Liver (tissue), 9 donors: Measurements from ENCODE around the gene ZXDC. TPM values are rescaled to one million over a fixed set of nuclear protein-coding genes. Genes with fewer than 3 reads are reported as not detected.

Experiments used
- DNase-seq: peaks from one replicate; pipeline ENCODE4 v3.0.0-alpha.2; 2017; ENCODE audit warnings: low spot score
- H3K27ac ChIP-seq, 2 donors: one replicate each; pipeline ENCODE4 v1.7.0; 2013; ENCODE audit warnings: inconsistent platforms in 2 of 2, low read length in 2 of 2, control low read depth in 1 of 2, low read depth in 1 of 2, mild to moderate bottlenecking in 1 of 2
- H3K27me3 ChIP-seq, 4 donors: one replicate each; pipeline versions ENCODE4 v1.6.1 to v1.7.0; 2013; ENCODE audit warnings: low read length in 3 of 4, inconsistent platforms in 1 of 4, mild to moderate bottlenecking in 1 of 4, moderate library complexity in 1 of 4; ENCODE audit not compliant: control insufficient read depth in 4 of 4, insufficient read depth in 4 of 4
- H3K36me3 ChIP-seq, 4 donors: one replicate each; pipeline versions ENCODE4 v1.6.1 to v1.7.0; 2013; ENCODE audit warnings: low read length in 3 of 4, mild to moderate bottlenecking in 3 of 4, low read depth in 1 of 4, moderate library complexity in 1 of 4; ENCODE audit not compliant: control insufficient read depth in 4 of 4, insufficient read depth in 3 of 4
- H3K4me1 ChIP-seq, 4 donors: one replicate each; pipeline versions ENCODE4 v1.6.1 to v1.7.0; 2013; ENCODE audit warnings: low read length in 3 of 4, mild to moderate bottlenecking in 3 of 4, moderate library complexity in 1 of 4; ENCODE audit not compliant: control insufficient read depth in 4 of 4, insufficient read depth in 4 of 4
- H3K4me3 ChIP-seq, 3 donors: one replicate each; pipeline versions ENCODE4 v1.6.1 to v1.7.0; 2013; ENCODE audit warnings: low read length in 3 of 3, control low read depth in 1 of 3, low read depth in 1 of 3, mild to moderate bottlenecking in 1 of 3
- H3K9ac ChIP-seq, 2 donors: one replicate each; pipeline ENCODE4 v1.7.0; 2013; ENCODE audit warnings: low read length in 2 of 2, mild to moderate bottlenecking in 2 of 2, moderate library complexity in 2 of 2, control low read depth in 1 of 2, low read depth in 1 of 2
- H3K9me3 ChIP-seq, 4 donors: one replicate each; pipeline versions ENCODE4 v1.6.1 to v1.7.0; 2013; ENCODE audit warnings: low read length in 3 of 4; ENCODE audit not compliant: control insufficient read depth in 4 of 4
- ATF3 ChIP-seq: IDR thresholded peaks from 2 replicates; pipeline ENCODE4 v1.6.1; 2016; ENCODE audit warnings: antibody characterized with exemption
- CTCF ChIP-seq: fragments of 150-350 bp; IDR thresholded peaks from 2 replicates; pipeline ENCODE4 v1.5.1; 2017; ENCODE audit warnings: improper control_type of control experiment, low read depth, low read length; ENCODE audit not compliant: missing input control
- EGR1 ChIP-seq, 2 donors: IDR thresholded peaks; 2 replicates each; pipeline ENCODE4 v1.6.1; 2016 to 2018; ENCODE audit warnings: antibody characterized with exemption in 2 of 2, low read depth in 2 of 2
- FOXA1 ChIP-seq: IDR thresholded peaks from 2 replicates; pipeline ENCODE4 v1.6.1; 2016; ENCODE audit warnings: antibody characterized with exemption
- FOXA2 ChIP-seq: IDR thresholded peaks from 2 replicates; pipeline ENCODE4 v1.6.1; 2016; ENCODE audit warnings: antibody characterized with exemption
- GABPA ChIP-seq, 2 donors: IDR thresholded peaks in 1 of 2; conservative IDR thresholded peaks in 1 of 2; 2 replicates each; pipeline ENCODE4 v1.6.1; 2016; ENCODE audit warnings: antibody characterized with exemption in 2 of 2, mild to moderate bottlenecking in 1 of 2, moderate library complexity in 1 of 2
- HNF4A ChIP-seq, 2 donors: conservative IDR thresholded peaks; 2 replicates each; pipeline ENCODE4 v1.6.1; 2016; ENCODE audit warnings: antibody characterized with exemption in 2 of 2, mild to moderate bottlenecking in 2 of 2
- HNF4G ChIP-seq: IDR thresholded peaks from 2 replicates; pipeline ENCODE4 v1.6.1; 2016; ENCODE audit warnings: antibody characterized with exemption
- MAX ChIP-seq: IDR thresholded peaks from 2 replicates; pipeline ENCODE4 v1.6.1; 2016; ENCODE audit warnings: antibody characterized with exemption
- NR2F2 ChIP-seq: IDR thresholded peaks from 2 replicates; pipeline ENCODE4 v1.6.1; 2016; ENCODE audit warnings: antibody characterized with exemption
- RAD21 ChIP-seq, 2 donors: IDR thresholded peaks; 2 replicates each; pipeline ENCODE4 v1.6.1; 2016; ENCODE audit warnings: antibody characterized with exemption in 2 of 2, mild to moderate bottlenecking in 2 of 2
- REST ChIP-seq: IDR thresholded peaks from 2 replicates; pipeline ENCODE4 v1.6.1; 2016; ENCODE audit warnings: antibody characterized with exemption, mild to moderate bottlenecking
- RXRA ChIP-seq, 2 donors: IDR thresholded peaks; 2 replicates each; pipeline ENCODE4 v1.6.1; 2017 to 2018; ENCODE audit warnings: antibody characterized with exemption in 2 of 2, mild to moderate bottlenecking in 1 of 2
- SP1 ChIP-seq: IDR thresholded peaks from 2 replicates; pipeline ENCODE4 v1.6.1; 2018; ENCODE audit warnings: antibody characterized with exemption, mild to moderate bottlenecking
- TAF1 ChIP-seq: conservative IDR thresholded peaks from 2 replicates; pipeline ENCODE4 v1.6.1; 2016; ENCODE audit warnings: antibody characterized with exemption, mild to moderate bottlenecking
- YY1 ChIP-seq: IDR thresholded peaks from 2 replicates; pipeline ENCODE4 v1.6.1; 2016; ENCODE audit warnings: antibody characterized with exemption, mild to moderate bottlenecking
- ZBTB33 ChIP-seq: IDR thresholded peaks from 2 replicates; pipeline ENCODE4 v1.6.1; 2016; ENCODE audit warnings: antibody characterized with exemption
- WGBS: extraction: QIAGEN DNeasy Blood & Tissue Kit; methylation state at CpG from one replicate; pipeline ENCODE4 v1.1.7; 2013; 5-methylcytosine and 5-hydroxymethylcytosine counted together
- polyA plus RNA-seq, 2 donors: library from polyadenylated mRNA; stranded (reverse) in 1 of 2; unstranded in 1 of 2; fragments of 200-250 nt in 1 of 2; fragments of >200 nt in 1 of 2; fragmentation: Nextera tagmentation in 1 of 2; extraction: Ambion mirVana in 1 of 2; gene quantifications; one replicate each; pipeline versions ENCODE4 v1.2.1 to v1.2.3, GENCODE V29; 2013 to 2015
- total RNA-seq, 2 donors: library from RNA; depleted of rRNA; stranded (reverse); fragments of >200 nt; gene quantifications; one replicate each; pipeline ENCODE4 v1.2.3, GENCODE V29; 2014
- donor health status: healthy.
- donor health status: healthy.
- donor health status: healthy.
- donor health status: healthy.
- donor health status: healthy.

The ZXDC gene
- total and polyA plus RNA-seq, 4 donors, result 7.0 to 42.3 (median 13.9) TPM

- WGBS, result 89% methylated on average over 7 of the region's 7 CpGs
- H3K4me3 ChIP-seq, result no peak overlapping the region
- DNase-seq, result no peak
- H3K36me3 ChIP-seq, result peaks cover 0 to 68% (median 32%) of the 10 kb centered on the region in 4 donors
- H3K9me3 ChIP-seq, result no peaks in the 10 kb centered on the region
- no peaks in the 10 kb centered on the region for H3K27me3 ChIP-seq
- H3K4me1 ChIP-seq, result peaks cover 0 to 8% (median 0%) of the 10 kb centered on the region in 4 donors
- no peak for TF ChIP-seq HNF4G
- no peak for TF ChIP-seq CTCF
- no peak for TF ChIP-seq NR2F2
- TF ChIP-seq FOXA2, result no peak
- no peak for TF ChIP-seq GABPA (IDR thresholded peaks at IDR 0.05 in 1 of 2, conservative IDR thresholded peaks at IDR 0.05 in 1 of 2)
- TF ChIP-seq MAX, result no peak
- TF ChIP-seq FOXA1, result no peak
- TF ChIP-seq RXRA (IDR thresholded peaks at IDR 0.05), result no peak
- no peak for TF ChIP-seq ZBTB33
- no peak for TF ChIP-seq TAF1
- no peak for TF ChIP-seq EGR1 (IDR thresholded peaks at IDR 0.05; ENCODE audit: low read depth in 2 of 2)
- no peak for TF ChIP-seq REST
- TF ChIP-seq YY1, result no peak
- no peak for TF ChIP-seq RAD21 (IDR thresholded peaks at IDR 0.05)
- no peak for TF ChIP-seq ATF3
- TF ChIP-seq HNF4A (conservative IDR thresholded peaks at IDR 0.05), result no peak
- H3K27ac ChIP-seq, result no peak overlapping the region
- H3K9ac ChIP-seq, result no peak overlapping the region
Measured at GRCh38 chr3:126500016-126500415, 24.3 kb upstream of the ZXDC start.

- no peak overlapping the region for H3K9ac ChIP-seq
- H3K36me3 ChIP-seq, result peaks cover 0 to 67% (median 29%) of the 10 kb centered on the region in 4 donors
- H3K4me3 ChIP-seq, result no peak overlapping the region
- TF ChIP-seq SP1 (no peak), CTCF (no peak), YY1 (no peak), REST (no peak), TAF1 (no peak), ATF3 (no peak)
- WGBS, result 97% methylated on average over 9 of the region's 9 CpGs
- H3K27ac ChIP-seq, result no peak overlapping the region
- peaks cover 0 to 8% (median 0%) of the 10 kb centered on the region in 4 donors for H3K4me1 ChIP-seq
- no peaks in the 10 kb centered on the region for H3K9me3 ChIP-seq
- no peak for DNase-seq
- H3K27me3 ChIP-seq, result no peaks in the 10 kb centered on the region
Measured at GRCh38 chr3:126499401-126499800, 23.7 kb upstream of the ZXDC start.
